Measurements from ENCODE around the gene ZBTB46. TPM values are rescaled to one million over a fixed set of nuclear protein-coding genes. Genes with fewer than 3 reads are reported as not detected.

The ZBTB46 gene
- total RNA-seq, 1 experiment from 2014 or later: 27.1 TPM

DNA sequence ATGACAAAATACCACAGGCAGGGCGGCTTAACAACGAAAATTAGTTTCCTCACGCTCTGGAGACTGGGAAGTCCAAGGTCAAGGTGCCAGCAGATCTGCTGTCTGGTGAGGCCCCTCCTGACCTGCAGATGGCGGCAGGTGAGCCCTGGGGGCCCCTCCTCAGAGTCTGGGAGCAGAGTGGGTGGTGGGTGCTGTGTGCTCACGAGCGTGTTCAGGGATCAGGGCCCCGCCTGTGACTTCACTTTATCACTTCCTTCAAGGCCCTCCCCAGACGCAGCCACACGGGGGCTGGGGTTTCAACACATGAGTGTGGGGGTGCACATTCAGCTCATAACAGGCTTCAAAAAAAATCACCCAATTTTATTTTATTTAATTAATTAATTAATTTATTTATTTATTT, 52.2 kb downstream of the ZBTB46 start:
- H3K27ac ChIP-seq (ENCODE audit: insufficient read length, low read depth, low read length): no peak overlapping the region
- H3K23me2 ChIP-seq (ENCODE audit: insufficient read length, low read depth, low read length, poor library complexity, severe bottlenecking): peaks cover 7% of the 10 kb centered on the region
- Mint-ChIP-seq H3K27ac (no peak overlapping the region), H3K4me1 (peaks cover 23 to 24% of the 10 kb centered on the region in 2 experiments), H3K9me3 (no peaks in the 10 kb centered on the region; a peak in 2 of 5 replicates), H3K27me3 (ENCODE audit: low read depth) (no peaks in the 10 kb centered on the region; the same call in 1 of the 2 replicates), H3K36me3 (ENCODE audit: insufficient read depth in 1 of 3, low read depth in 3 of 3) (peaks cover 3 to 16% (median 16%) of the 10 kb centered on the region in 3 experiments; a peak in 6 of 7 replicates), H3K4me3 (no peak overlapping the region; a peak in 1 of 5 replicates)
- H2BK120ac ChIP-seq (ENCODE audit: low read depth, low read length, poor library complexity, severe bottlenecking): no peak overlapping the region
- DNase-seq: no peak
- no peak overlapping the region for H3K56ac ChIP-seq (ENCODE audit: insufficient read length, low read depth, low read length)
- no peak overlapping the region for H2BK12ac ChIP-seq (ENCODE audit: insufficient read length, low read depth, low read length)
- H3K18ac ChIP-seq (ENCODE audit: insufficient read length, low read depth, low read length): no peak overlapping the region
- no peaks in the 10 kb centered on the region for H3K9me3 ChIP-seq (ENCODE audit: control insufficient read depth, low read depth, low read length)
- no peak overlapping the region for H2BK15ac ChIP-seq (ENCODE audit: low read depth, low read length)
- no peak overlapping the region for H3T11ph ChIP-seq (ENCODE audit: low read length)
- no peak overlapping the region for H4K5ac ChIP-seq (ENCODE audit: insufficient read length, low read depth, low read length)
- H2BK20ac ChIP-seq (ENCODE audit: low read depth, low read length, poor library complexity, severe bottlenecking): no peak overlapping the region
- H4K91ac ChIP-seq (ENCODE audit: insufficient read length, low read depth, low read length): no peak overlapping the region
- no peak overlapping the region for H4K8ac ChIP-seq (replicated peaks; ENCODE audit: insufficient read length, low read depth, low read length)
- no peak overlapping the region for H3K14ac ChIP-seq (ENCODE audit: insufficient read depth, low read length)
- H3K27me3 ChIP-seq (ENCODE audit: insufficient read depth, low read length): no peaks in the 10 kb centered on the region
- no peak overlapping the region for H3K4ac ChIP-seq (ENCODE audit: low read depth, low read length)
- H3K23ac ChIP-seq (ENCODE audit: insufficient read length, low read depth, low read length): no peak overlapping the region
- no CpG with 5 or more reads among the region's 9 CpGs for WGBS (ENCODE audit: extremely low coverage, insufficient read length, low lambda C conversion rate)
- no peaks in the 10 kb centered on the region for H4K20me1 ChIP-seq (ENCODE audit: control insufficient read depth, insufficient read depth, insufficient read length)
- H3K79me1 ChIP-seq (ENCODE audit: insufficient read depth, low read depth, low read length, poor library complexity, severe bottlenecking): peaks cover 2% of the 10 kb centered on the region
- H3K79me2 ChIP-seq (ENCODE audit: insufficient read depth, low read length): peaks cover 2% of the 10 kb centered on the region; the same call in 1 of the 2 replicates
- H2AFZ ChIP-seq (ENCODE audit: low read length): no peak overlapping the region
- no peak overlapping the region for H3K9ac ChIP-seq (ENCODE audit: extremely low read depth, insufficient read length, low read length)
- no peak overlapping the region for H3K4me2 ChIP-seq (ENCODE audit: insufficient read depth, insufficient read length, low read length)
- H2AK5ac ChIP-seq (ENCODE audit: insufficient read length, low read length): no peak overlapping the region
- TF ChIP-seq, protein P1, sequence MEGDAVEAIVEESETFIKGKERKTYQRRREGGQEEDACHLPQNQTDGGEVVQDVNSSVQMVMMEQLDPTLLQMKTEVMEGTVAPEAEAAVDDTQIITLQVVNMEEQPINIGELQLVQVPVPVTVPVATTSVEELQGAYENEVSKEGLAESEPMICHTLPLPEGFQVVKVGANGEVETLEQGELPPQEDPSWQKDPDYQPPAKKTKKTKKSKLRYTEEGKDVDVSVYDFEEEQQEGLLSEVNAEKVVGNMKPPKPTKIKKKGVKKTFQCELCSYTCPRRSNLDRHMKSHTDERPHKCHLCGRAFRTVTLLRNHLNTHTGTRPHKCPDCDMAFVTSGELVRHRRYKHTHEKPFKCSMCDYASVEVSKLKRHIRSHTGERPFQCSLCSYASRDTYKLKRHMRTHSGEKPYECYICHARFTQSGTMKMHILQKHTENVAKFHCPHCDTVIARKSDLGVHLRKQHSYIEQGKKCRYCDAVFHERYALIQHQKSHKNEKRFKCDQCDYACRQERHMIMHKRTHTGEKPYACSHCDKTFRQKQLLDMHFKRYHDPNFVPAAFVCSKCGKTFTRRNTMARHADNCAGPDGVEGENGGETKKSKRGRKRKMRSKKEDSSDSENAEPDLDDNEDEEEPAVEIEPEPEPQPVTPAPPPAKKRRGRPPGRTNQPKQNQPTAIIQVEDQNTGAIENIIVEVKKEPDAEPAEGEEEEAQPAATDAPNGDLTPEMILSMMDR (conservative IDR thresholded peaks at IDR 0.05): peak; percentile 34; the same call in 2 of the 3 replicates
- no peak overlapping the region for H2BK5ac ChIP-seq (ENCODE audit: insufficient read length, low read length)
- H3K4me1 ChIP-seq (ENCODE audit: insufficient read depth, low read length): no peaks in the 10 kb centered on the region
